ENCODE data around the gene SLC5A1.
A peak's percentile ranks its signal among the peaks of the same experiment; 100 is the strongest.

Gene SLC5A1

GRCh38 chr22:32079130-32080089, 36.3 kb downstream of the SLC5A1 start:
- TF ChIP-seq CEBPB (IDR thresholded peaks at IDR 0.05) (no peak), RAD21 (IDR thresholded peaks at IDR 0.05; ENCODE audit: low read depth) (no peak), TEAD4 (IDR thresholded peaks at IDR 0.05) (peak; percentile 58), FOXM1 (IDR thresholded peaks at IDR 0.05; ENCODE audit: borderline replicate concordance, low read depth) (no peak)

- TF ChIP-seq MAX (IDR thresholded peaks at IDR 0.05) (no peak), CEBPB (IDR thresholded peaks at IDR 0.05) (no peak), EP300 (IDR thresholded peaks at IDR 0.05; ENCODE audit: borderline replicate concordance) (no peak), YY1 (IDR thresholded peaks at IDR 0.05; ENCODE audit: low read depth) (no peak), RAD21 (IDR thresholded peaks at IDR 0.05; ENCODE audit: low read depth) (peak; percentile 96), NFIC (IDR thresholded peaks at IDR 0.05) (no peak), FOXM1 (IDR thresholded peaks at IDR 0.05; ENCODE audit: borderline replicate concordance, low read depth) (no peak), ZBTB7A (IDR thresholded peaks at IDR 0.05; ENCODE audit: low read depth) (no peak)
These were observed 37.8 kb downstream of the SLC5A1 start for GRCh38 chr22:32080904-32081303.

- TF ChIP-seq MAX (IDR thresholded peaks at IDR 0.05) (no peak), ZBTB7A (IDR thresholded peaks at IDR 0.05; ENCODE audit: low read depth) (no peak), TEAD4 (IDR thresholded peaks at IDR 0.05) (no peak), USF1 (IDR thresholded peaks at IDR 0.05) (no peak), RAD21 (IDR thresholded peaks at IDR 0.05; ENCODE audit: low read depth) (no peak), EP300 (IDR thresholded peaks at IDR 0.05; ENCODE audit: borderline replicate concordance) (no peak), YY1 (IDR thresholded peaks at IDR 0.05; ENCODE audit: low read depth) (no peak), TCF12 (IDR thresholded peaks at IDR 0.05; ENCODE audit: low read depth) (no peak), FOXM1 (IDR thresholded peaks at IDR 0.05; ENCODE audit: borderline replicate concordance, low read depth) (no peak), TAF1 (IDR thresholded peaks at IDR 0.05; ENCODE audit: low read depth) (no peak)
These were observed 39.3 kb downstream of the SLC5A1 start for GRCh38 chr22:32082331-32082730.

- no peak for TF ChIP-seq CREB1 (IDR thresholded peaks at IDR 0.05; ENCODE audit: low read depth)
- no peak for TF ChIP-seq EGR1 (IDR thresholded peaks at IDR 0.05)
- TF ChIP-seq USF1 (IDR thresholded peaks at IDR 0.05), result no peak
- no peak for TF ChIP-seq RAD21 (IDR thresholded peaks at IDR 0.05; ENCODE audit: low read depth)
- TF ChIP-seq TAF1 (IDR thresholded peaks at IDR 0.05; ENCODE audit: low read depth), result no peak
- no peak for TF ChIP-seq CEBPB (IDR thresholded peaks at IDR 0.05)
- no peak for TF ChIP-seq TEAD4 (IDR thresholded peaks at IDR 0.05)
- TF ChIP-seq MAX (IDR thresholded peaks at IDR 0.05), result no peak
These were observed 39.9 kb downstream of the SLC5A1 start for GRCh38 chr22:32083000-32083399.

GRCh38 chr22:32083814-32084213, 40.8 kb downstream of the SLC5A1 start:
- TF ChIP-seq NFIC (IDR thresholded peaks at IDR 0.05), result no peak
- no peak for TF ChIP-seq REST (IDR thresholded peaks at IDR 0.05; ENCODE audit: low read depth)
- TF ChIP-seq ZBTB7A (IDR thresholded peaks at IDR 0.05; ENCODE audit: low read depth), result no peak
- no peak for TF ChIP-seq USF1 (IDR thresholded peaks at IDR 0.05)
- no peak for TF ChIP-seq CEBPB (IDR thresholded peaks at IDR 0.05)
- TF ChIP-seq YY1 (IDR thresholded peaks at IDR 0.05; ENCODE audit: low read depth), result no peak
- no peak for TF ChIP-seq EGR1 (IDR thresholded peaks at IDR 0.05)
- no peak for TF ChIP-seq RAD21 (IDR thresholded peaks at IDR 0.05; ENCODE audit: low read depth)
- no peak for TF ChIP-seq TAF1 (IDR thresholded peaks at IDR 0.05; ENCODE audit: low read depth)
- no peak for TF ChIP-seq CREB1 (IDR thresholded peaks at IDR 0.05; ENCODE audit: low read depth)
- no peak for TF ChIP-seq TEAD4 (IDR thresholded peaks at IDR 0.05)
- TF ChIP-seq FOXM1 (IDR thresholded peaks at IDR 0.05; ENCODE audit: borderline replicate concordance, low read depth), result no peak
- TF ChIP-seq MAX (IDR thresholded peaks at IDR 0.05), result no peak

GRCh38 chr22:32088084-32088483, 45.0 kb downstream of the SLC5A1 start:
- TF ChIP-seq CEBPB (IDR thresholded peaks at IDR 0.05), result no peak
- TF ChIP-seq NFIC (IDR thresholded peaks at IDR 0.05), result no peak
- TF ChIP-seq EP300 (IDR thresholded peaks at IDR 0.05; ENCODE audit: borderline replicate concordance), result no peak
- TF ChIP-seq RAD21 (IDR thresholded peaks at IDR 0.05; ENCODE audit: low read depth), result no peak
- no peak for TF ChIP-seq ZBTB7A (IDR thresholded peaks at IDR 0.05; ENCODE audit: low read depth)
- no peak for TF ChIP-seq EGR1 (IDR thresholded peaks at IDR 0.05)
- TF ChIP-seq CREB1 (IDR thresholded peaks at IDR 0.05; ENCODE audit: low read depth), result no peak
- no peak for TF ChIP-seq USF1 (IDR thresholded peaks at IDR 0.05)
- no peak for TF ChIP-seq FOXM1 (IDR thresholded peaks at IDR 0.05; ENCODE audit: borderline replicate concordance, low read depth)
- TF ChIP-seq REST (IDR thresholded peaks at IDR 0.05; ENCODE audit: low read depth), result no peak
- TF ChIP-seq MAX (IDR thresholded peaks at IDR 0.05), result no peak
- no peak for TF ChIP-seq TAF1 (IDR thresholded peaks at IDR 0.05; ENCODE audit: low read depth)
- TF ChIP-seq TCF12 (IDR thresholded peaks at IDR 0.05; ENCODE audit: low read depth), result no peak
- no peak for TF ChIP-seq TEAD4 (IDR thresholded peaks at IDR 0.05)
- no peak for TF ChIP-seq YY1 (IDR thresholded peaks at IDR 0.05; ENCODE audit: low read depth)

Data from Ishikawa (cell line).